ENCODE results near the gene BMAL1. TPM values are rescaled to one million over a fixed set of nuclear protein-coding genes. Genes with fewer than 3 reads are reported as not detected.

BMAL1 gene
- total RNA-seq, 4 donors from 2014 or later = 21.4 to 39.5 (median 22.3) TPM

DNA sequence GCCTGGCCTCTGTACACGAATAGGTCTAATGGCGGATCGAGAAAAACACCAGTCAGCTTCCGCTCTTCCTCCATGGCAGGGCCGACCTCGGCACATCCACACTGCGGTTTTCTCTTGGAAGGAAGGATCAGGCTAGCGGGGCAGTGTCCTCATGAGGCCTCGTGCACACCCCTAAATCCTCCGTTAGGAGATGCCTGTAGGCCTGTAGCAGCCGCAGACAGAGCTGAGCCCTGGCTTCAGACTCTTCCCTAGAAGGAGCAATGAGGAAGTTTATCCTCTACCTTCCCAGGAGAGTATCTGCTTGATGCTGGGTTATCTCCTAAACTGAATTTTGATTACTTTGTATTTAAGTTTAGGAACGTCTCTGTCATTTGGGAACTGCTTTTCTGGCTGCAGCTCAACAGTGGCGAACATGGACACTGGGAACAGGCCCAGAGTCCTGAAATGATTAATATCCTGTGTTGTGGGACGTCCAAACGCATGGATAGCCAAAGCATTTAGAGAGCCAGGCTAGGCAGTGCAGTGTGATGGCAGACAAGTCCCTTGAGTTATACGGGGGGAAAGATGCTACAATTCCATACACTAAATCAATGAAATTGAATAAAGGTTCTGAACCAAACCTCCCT is 16.5 kb upstream of the BMAL1 start:
- DNase-seq = no peak
- 52 to 55% methylated on average over 10 of the region's 16 CpGs for WGBS, 2 donors
- Histone ChIP-seq H3K27me3 (no peaks in the 10 kb centered on the region), H3K27ac (peak overlapping the region; percentile 72 to 87 (median 80)), H3K9me3 (no peaks in the 10 kb centered on the region), H3K36me3 (no peaks in the 10 kb centered on the region), H3K4me3 (peak overlapping the region in 1 of 4 donors; percentile 22), H3K4me1 (peaks cover 17 to 41% (median 24%) of the 10 kb centered on the region in 3 donors)
- intact Hi-C loops (cut with DNase I) = no loop called here
- TF ChIP-seq, protein P1, sequence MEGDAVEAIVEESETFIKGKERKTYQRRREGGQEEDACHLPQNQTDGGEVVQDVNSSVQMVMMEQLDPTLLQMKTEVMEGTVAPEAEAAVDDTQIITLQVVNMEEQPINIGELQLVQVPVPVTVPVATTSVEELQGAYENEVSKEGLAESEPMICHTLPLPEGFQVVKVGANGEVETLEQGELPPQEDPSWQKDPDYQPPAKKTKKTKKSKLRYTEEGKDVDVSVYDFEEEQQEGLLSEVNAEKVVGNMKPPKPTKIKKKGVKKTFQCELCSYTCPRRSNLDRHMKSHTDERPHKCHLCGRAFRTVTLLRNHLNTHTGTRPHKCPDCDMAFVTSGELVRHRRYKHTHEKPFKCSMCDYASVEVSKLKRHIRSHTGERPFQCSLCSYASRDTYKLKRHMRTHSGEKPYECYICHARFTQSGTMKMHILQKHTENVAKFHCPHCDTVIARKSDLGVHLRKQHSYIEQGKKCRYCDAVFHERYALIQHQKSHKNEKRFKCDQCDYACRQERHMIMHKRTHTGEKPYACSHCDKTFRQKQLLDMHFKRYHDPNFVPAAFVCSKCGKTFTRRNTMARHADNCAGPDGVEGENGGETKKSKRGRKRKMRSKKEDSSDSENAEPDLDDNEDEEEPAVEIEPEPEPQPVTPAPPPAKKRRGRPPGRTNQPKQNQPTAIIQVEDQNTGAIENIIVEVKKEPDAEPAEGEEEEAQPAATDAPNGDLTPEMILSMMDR (IDR thresholded peaks at IDR 0.05) = no peak
- TF ChIP-seq POLR2A (IDR thresholded peaks at IDR 0.05) = no peak

DNA sequence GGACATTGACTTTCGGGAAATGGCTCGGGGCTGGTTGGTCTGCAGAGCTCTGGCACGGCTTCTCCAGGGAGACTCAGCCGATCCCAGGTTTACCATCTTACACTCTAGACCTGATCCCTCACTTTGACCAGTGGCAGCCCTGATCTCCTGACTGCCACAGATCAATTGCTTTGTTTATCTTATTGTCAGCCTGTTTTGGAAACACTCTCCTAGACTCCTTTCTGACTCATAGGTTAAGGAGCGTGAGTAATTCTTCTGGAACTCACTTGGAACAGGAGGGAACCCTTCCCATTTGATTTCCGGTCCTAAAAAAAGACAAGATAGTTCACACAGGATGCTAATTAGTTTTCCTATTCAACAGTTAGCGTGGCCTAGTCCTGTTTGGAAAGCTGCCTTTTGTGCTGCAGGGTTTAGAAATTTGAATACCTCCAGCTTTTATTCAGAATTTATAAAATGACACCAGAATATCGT is 16.0 kb upstream of the BMAL1 start:
- Histone ChIP-seq H3K4me1 (peaks cover 17 to 41% (median 24%) of the 10 kb centered on the region in 3 donors), H3K27me3 (no peaks in the 10 kb centered on the region), H3K9me3 (no peaks in the 10 kb centered on the region), H3K4me3 (peak overlapping the region in 1 of 4 donors; percentile 22), H3K27ac (peak overlapping the region; percentile 72 to 87 (median 80)), H3K36me3 (no peaks in the 10 kb centered on the region)
- 15 to 16% methylated on average over 8 of the region's 8 CpGs for WGBS, 2 donors
- TF ChIP-seq, protein P1 (IDR thresholded peaks at IDR 0.05) = no peak
- TF ChIP-seq POLR2A (IDR thresholded peaks at IDR 0.05) = no peak
- intact Hi-C loops (cut with DNase I) = no loop called here
- DNase-seq = no peak

DNA sequence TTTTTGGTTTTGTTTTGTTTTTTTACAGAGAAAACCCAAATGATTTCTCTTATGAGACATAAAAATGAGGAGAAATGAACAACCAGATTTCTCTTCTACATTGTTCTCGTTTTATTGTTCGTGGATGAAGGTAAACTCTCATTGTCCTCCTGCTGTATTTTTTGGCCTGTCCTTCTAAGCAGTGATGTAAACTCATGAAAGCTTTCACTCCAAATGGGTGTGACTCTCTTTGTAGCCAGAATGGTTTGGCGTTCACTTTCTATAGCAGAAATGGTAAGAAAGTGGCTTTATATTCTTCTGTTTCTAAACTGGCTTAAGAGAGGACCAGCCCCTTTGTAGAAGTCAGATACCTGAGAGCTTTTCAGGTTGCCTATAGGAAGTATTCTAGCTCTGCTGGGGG is 15.5 kb upstream of the BMAL1 start:
- no peaks in the 10 kb centered on the region for H3K36me3 ChIP-seq
- 17 to 27% methylated on average over 3 of the region's 3 CpGs for WGBS, 2 donors
- H3K27me3 ChIP-seq = no peaks in the 10 kb centered on the region
- intact Hi-C loops (cut with DNase I) = no loop called here
- H3K9me3 ChIP-seq = no peaks in the 10 kb centered on the region
- TF ChIP-seq, protein P1 (IDR thresholded peaks at IDR 0.05) = no peak
- TF ChIP-seq POLR2A (IDR thresholded peaks at IDR 0.05) = no peak
- H3K27ac ChIP-seq = peak overlapping the region; percentile 72 to 87 (median 80)
- peaks cover 17 to 41% (median 24%) of the 10 kb centered on the region in 3 donors for H3K4me1 ChIP-seq
- H3K4me3 ChIP-seq = no peak overlapping the region
- no peak for DNase-seq

DNA sequence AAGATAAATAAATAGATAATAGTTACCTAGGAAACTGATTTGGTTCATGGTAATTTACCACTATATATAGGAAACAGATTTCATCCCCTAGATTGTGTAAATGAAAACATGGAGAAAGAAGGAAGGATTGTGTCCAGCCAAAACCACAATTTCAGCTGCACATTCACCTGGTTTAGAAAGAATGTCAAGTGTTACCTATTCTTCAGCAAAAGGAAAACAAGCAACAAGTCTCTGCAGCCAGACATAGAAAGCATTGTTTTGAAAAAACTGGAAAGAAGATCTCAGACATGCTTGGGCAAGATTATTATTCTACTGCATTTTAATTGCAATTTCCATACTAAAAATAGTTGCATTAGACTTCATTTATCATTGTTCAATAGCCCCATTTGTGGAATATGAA is 8.8 kb upstream of the BMAL1 start:
- intact Hi-C loops (cut with DNase I) = no loop called here
- peak overlapping the region in 3 of 4 donors; percentile 59 to 85 (median 61) for H3K27ac ChIP-seq

DNA sequence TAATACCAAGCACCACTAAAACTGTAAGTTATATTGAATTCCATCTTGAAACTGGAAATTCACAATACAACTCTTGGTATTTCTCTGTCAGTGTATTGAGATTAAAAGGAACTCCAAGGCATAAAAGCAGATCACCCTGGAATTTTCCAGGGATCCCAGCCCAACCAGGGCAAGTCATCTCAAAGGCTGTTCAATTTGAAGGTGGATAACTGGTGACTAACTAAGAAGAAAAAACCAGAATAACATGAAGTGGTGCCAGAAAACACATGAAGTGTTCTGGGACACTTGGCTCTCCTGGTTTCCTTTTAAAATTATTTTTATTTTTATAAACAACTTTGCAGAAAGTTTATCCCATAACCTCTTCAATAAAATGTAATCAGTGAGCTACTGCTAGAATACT is 7.8 kb upstream of the BMAL1 start:
- no peaks in the 10 kb centered on the region for H3K27me3 ChIP-seq
- DNase-seq = no peak
- H3K4me1 ChIP-seq = peaks cover 4 to 35% (median 6%) of the 10 kb centered on the region in 3 donors
- no peaks in the 10 kb centered on the region for H3K36me3 ChIP-seq
- no peaks in the 10 kb centered on the region for H3K9me3 ChIP-seq
- TF ChIP-seq POLR2A (IDR thresholded peaks at IDR 0.05) = no peak
- TF ChIP-seq, protein P1 (IDR thresholded peaks at IDR 0.05) = no peak
- peak overlapping the region; percentile 7 to 85 (median 60) for H3K27ac ChIP-seq
- intact Hi-C loops (cut with DNase I) = no loop called here
- H3K4me3 ChIP-seq = no peak overlapping the region

More for the DNA sequence above, 8.8 kb upstream of the BMAL1 start:
- Histone ChIP-seq H3K4me1 (peaks cover 4 to 35% (median 6%) of the 10 kb centered on the region in 3 donors), H3K36me3 (no peaks in the 10 kb centered on the region), H3K9me3 (no peaks in the 10 kb centered on the region), H3K27me3 (no peaks in the 10 kb centered on the region), H3K4me3 (no peak overlapping the region)
- DNase-seq = no peak
- TF ChIP-seq, protein P1 (IDR thresholded peaks at IDR 0.05) = no peak
- TF ChIP-seq POLR2A (IDR thresholded peaks at IDR 0.05) = no peak
